SJCRH30 (cell line): ENCODE results near the gene CCDC171. TPM values are rescaled to one million over a fixed set of nuclear protein-coding genes. Genes with fewer than 3 reads are reported as not detected.
"Not testable (repeated sequence)": the region's sequence is repeated elsewhere in the genome, so short reads cannot be mapped to it uniquely, and the experiment has no call there.

Experiments
- DNase-seq, 2 experiments: peaks; one replicate each; pipeline ENCODE4 v3.0.0-alpha.2; 2015 to 2020
- H3K27ac ChIP-seq: fragments of 250-450 bp; sonication (Bioruptor Pico); 2 replicates; pipeline ENCODE4 v1.5.1; 2020; ENCODE audit warnings: mild to moderate bottlenecking, moderate library complexity
- H3K27me3 ChIP-seq: fragments of 250-450 bp; sonication (Bioruptor Pico); 2 replicates; pipeline ENCODE4 v1.5.1; 2020; ENCODE audit warnings: mild to moderate bottlenecking, moderate library complexity
- H3K36me3 ChIP-seq: fragments of 250-450 bp; sonication (Bioruptor Pico); 2 replicates; pipeline ENCODE4 v1.5.1; 2020; ENCODE audit warnings: mild to moderate bottlenecking, moderate library complexity
- H3K4me1 ChIP-seq: fragments of 250-450 bp; sonication (Bioruptor Pico); 2 replicates; pipeline ENCODE4 v1.5.1; 2020; ENCODE audit warnings: mild to moderate bottlenecking, moderate library complexity
- H3K4me3 ChIP-seq: fragments of 250-450 bp; sonication (Bioruptor Pico); 2 replicates; pipeline ENCODE4 v1.5.1; 2020; ENCODE audit warnings: mild to moderate bottlenecking, moderate library complexity
- H3K9me3 ChIP-seq: fragments of 250-450 bp; sonication (Bioruptor Pico); replicated peaks from 2 replicates; pipeline ENCODE4 v1.5.1; 2020; ENCODE audit warnings: mild to moderate bottlenecking, moderate library complexity
- total RNA-seq: library from RNA; depleted of rRNA; stranded (reverse); fragments of >200 nt; shearing (Covaris generic); gene quantifications from 2 replicates; pipeline ENCODE4 v1.2.3, GENCODE V29; 2014

The CCDC171 gene
- total RNA-seq, 1 experiment from 2014 or later: 2.4 TPM

- not testable (repeated sequence) for H3K4me3 ChIP-seq, H3K27ac ChIP-seq, H3K4me1 ChIP-seq, DNase-seq, H3K27me3 ChIP-seq, H3K9me3 ChIP-seq, H3K36me3 ChIP-seq
These were observed 48.0 kb downstream of the CCDC171 start for GRCh38 chr9:15600666-15601330.

GRCh38 chr9:15606643-15607472, 54.0 kb downstream of the CCDC171 start:
- Histone ChIP-seq H3K4me3 (no peak overlapping the region), H3K27ac (no peak overlapping the region), H3K4me1 (peaks cover 7% of the 10 kb centered on the region), H3K9me3 (no peaks in the 10 kb centered on the region), H3K36me3 (no peaks in the 10 kb centered on the region), H3K27me3 (no peaks in the 10 kb centered on the region)
- peak in 1 of 2 experiments; percentile 67 for DNase-seq

- H3K27me3 ChIP-seq: no peaks in the 10 kb centered on the region
- no peak overlapping the region for H3K4me3 ChIP-seq
- H3K9me3 ChIP-seq: no peaks in the 10 kb centered on the region
- H3K27ac ChIP-seq: no peak overlapping the region
- no peaks in the 10 kb centered on the region for H3K4me1 ChIP-seq
- no peak for DNase-seq
- H3K36me3 ChIP-seq: no peaks in the 10 kb centered on the region
These were observed 60.1 kb downstream of the CCDC171 start for GRCh38 chr9:15612962-15613361.

- no peak overlapping the region for H3K27ac ChIP-seq
- H3K4me1 ChIP-seq: no peaks in the 10 kb centered on the region
- no peaks in the 10 kb centered on the region for H3K27me3 ChIP-seq
- DNase-seq: no peak
- no peaks in the 10 kb centered on the region for H3K9me3 ChIP-seq
- no peak overlapping the region for H3K4me3 ChIP-seq
- H3K36me3 ChIP-seq: no peaks in the 10 kb centered on the region
These were observed 64.9 kb downstream of the CCDC171 start for GRCh38 chr9:15617782-15618181.

DNA sequence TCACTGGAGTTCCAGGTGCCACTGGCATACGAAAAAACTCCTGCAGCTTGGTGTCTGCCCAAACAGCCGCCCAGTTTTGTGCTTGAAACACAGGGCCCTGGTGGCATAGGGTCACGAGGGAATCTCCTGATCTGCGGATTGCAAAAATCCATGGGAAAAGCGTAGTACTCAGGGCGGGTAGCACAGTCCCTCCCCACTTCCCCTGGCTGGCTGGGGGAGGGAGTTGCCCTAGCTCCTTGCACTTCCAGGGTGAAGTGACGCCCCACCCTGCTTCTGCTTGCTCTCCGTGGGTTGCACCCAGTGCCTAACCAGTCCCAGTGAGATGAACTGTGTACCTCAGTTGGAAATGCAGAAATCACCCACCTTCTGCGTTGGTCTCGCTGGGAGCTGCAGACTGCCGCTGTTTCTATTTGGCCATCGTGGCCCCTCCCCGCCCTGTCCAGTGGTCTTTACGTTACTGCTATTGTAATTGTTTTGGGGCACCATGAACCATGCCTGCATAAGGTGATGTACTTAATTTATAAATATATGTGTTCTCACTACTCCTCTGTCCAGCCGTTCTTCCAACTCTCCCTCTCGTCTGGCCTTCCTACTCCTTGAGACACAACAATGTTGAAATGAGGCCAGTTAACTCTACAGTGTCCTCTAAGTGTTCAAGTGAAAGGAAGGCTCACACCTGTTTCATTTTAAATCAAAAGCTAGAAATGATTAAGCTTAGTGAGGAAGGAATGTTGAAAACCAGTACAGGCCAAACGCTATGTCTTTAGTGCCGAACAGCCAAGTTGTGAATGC, 65.9 kb downstream of the CCDC171 start:
- Histone ChIP-seq H3K4me3 (no peak overlapping the region), H3K9me3 (no peaks in the 10 kb centered on the region), H3K27ac (no peak overlapping the region), H3K4me1 (no peaks in the 10 kb centered on the region), H3K36me3 (no peaks in the 10 kb centered on the region), H3K27me3 (no peaks in the 10 kb centered on the region)
- DNase-seq: no peak

DNA sequence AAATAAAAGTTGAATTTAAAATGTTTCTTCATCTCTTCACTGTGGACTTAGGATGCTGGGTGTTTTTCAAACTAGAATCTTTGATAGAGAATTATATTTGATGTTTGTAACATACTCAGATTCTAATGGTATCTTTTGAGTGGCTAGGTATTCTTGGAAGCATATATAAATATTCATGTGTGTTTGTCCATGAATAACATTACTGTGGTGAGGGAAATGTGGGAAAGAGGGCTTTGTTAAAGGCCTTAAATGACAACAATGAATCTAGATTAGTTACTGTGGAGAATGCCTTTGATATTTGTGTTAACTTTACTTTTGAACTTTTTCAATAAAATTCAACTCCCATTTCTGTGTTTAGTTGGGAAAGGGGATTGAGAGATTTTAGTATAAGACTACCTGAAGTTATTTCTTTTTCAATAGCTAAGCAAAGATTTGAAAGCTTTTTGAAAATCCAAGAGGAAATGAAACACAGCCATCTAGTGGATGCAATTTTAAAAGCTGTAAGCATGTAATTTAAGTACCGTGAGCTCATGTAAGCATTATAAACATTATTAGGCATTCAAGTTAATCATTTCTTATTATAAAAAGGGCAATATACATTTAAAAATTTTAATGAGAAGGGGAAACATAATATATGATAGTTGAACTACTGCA, 69.6 kb downstream of the CCDC171 start:
- H3K4me1 ChIP-seq: no peaks in the 10 kb centered on the region
- no peak for DNase-seq
- H3K36me3 ChIP-seq: no peaks in the 10 kb centered on the region

DNA sequence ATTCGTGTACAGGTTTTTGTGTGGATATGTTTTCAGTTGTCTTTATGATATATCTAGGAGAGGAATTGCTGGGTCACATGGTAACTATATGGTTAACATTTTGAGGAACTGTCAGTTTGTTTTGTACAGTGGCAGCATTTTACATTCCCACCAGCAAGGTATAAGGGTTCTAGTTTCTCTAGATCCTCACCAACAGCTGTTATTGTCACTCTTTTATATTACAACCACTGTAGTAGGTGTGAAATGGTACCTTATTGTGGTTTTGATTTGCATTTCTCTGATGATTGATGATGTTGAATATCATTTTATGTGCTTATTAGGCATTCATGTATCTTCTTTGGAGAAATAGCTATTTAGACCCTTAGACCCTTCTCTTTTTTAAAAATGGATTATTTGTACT, 82.9 kb downstream of the CCDC171 start:
- H3K9me3 ChIP-seq: no peaks in the 10 kb centered on the region
- H3K27ac ChIP-seq: no peak overlapping the region
- peak in 1 of 2 experiments; percentile 24 for DNase-seq
- H3K4me1 ChIP-seq: no peaks in the 10 kb centered on the region
- H3K4me3 ChIP-seq: no peak overlapping the region
- H3K27me3 ChIP-seq: no peaks in the 10 kb centered on the region
- no peaks in the 10 kb centered on the region for H3K36me3 ChIP-seq

More for the DNA sequence above, 69.6 kb downstream of the CCDC171 start:
- no peaks in the 10 kb centered on the region for H3K27me3 ChIP-seq
- H3K27ac ChIP-seq: no peak overlapping the region
- no peaks in the 10 kb centered on the region for H3K9me3 ChIP-seq
- no peak overlapping the region for H3K4me3 ChIP-seq

DNA sequence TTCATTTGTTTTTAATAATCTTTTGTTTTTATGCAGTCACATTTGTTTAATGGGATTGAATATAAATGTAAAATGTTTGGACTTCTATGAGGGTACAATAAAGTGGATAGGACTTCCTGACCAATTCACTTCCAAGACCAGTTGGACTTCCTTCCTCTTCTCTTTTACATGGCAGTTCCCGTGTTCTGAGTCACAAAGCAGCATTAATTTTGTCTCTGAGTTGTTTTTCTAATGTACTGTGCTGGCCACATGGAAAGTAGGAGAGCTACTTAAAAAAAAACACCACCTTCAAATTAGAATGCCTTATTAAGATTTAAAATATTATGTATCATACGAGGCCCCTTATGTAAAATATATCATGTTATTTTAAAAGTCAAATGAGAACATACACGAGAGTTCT, 87.3 kb downstream of the CCDC171 start:
- no peak overlapping the region for H3K27ac ChIP-seq
- H3K27me3 ChIP-seq: no peaks in the 10 kb centered on the region
- H3K36me3 ChIP-seq: no peaks in the 10 kb centered on the region
- H3K4me1 ChIP-seq: no peaks in the 10 kb centered on the region
- DNase-seq: no peak
- H3K4me3 ChIP-seq: no peak overlapping the region
- no peaks in the 10 kb centered on the region; the same call in 1 of the 2 replicates for H3K9me3 ChIP-seq

DNA sequence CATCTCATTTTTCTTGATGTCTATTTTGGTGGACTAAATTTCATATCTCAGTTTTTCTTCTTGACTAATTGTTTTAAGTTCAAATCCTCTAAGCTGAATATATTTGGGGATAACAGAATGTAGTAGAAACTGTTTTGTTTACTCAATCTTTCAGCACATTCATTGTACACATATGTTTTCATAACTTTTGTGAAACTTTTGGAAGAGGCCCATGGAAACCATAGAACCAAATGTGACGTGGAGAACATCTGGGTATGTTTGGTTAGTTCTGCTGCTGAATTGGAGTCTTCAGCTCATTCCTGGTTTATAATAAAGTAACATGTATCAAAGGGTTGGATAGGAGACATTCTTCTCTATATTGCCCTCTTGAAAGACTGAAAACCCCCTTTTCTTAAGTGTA, 88.4 kb downstream of the CCDC171 start:
- H3K27ac ChIP-seq: no peak overlapping the region
- H3K9me3 ChIP-seq: no peaks in the 10 kb centered on the region; the same call in 1 of the 2 replicates
- no peak for DNase-seq
- no peaks in the 10 kb centered on the region for H3K4me1 ChIP-seq
- H3K36me3 ChIP-seq: no peaks in the 10 kb centered on the region
- H3K4me3 ChIP-seq: no peak overlapping the region
- H3K27me3 ChIP-seq: no peaks in the 10 kb centered on the region

- Histone ChIP-seq H3K36me3 (no peaks in the 10 kb centered on the region), H3K4me3 (no peak overlapping the region), H3K27ac (no peak overlapping the region), H3K9me3 (no peaks in the 10 kb centered on the region; the same call in 1 of the 2 replicates), H3K4me1 (no peaks in the 10 kb centered on the region), H3K27me3 (no peaks in the 10 kb centered on the region)
- peak in 1 of 2 experiments; percentile 65 for DNase-seq
These were observed 89.6 kb downstream of the CCDC171 start for GRCh38 chr9:15642369-15642962.

- H3K27ac ChIP-seq: no peak overlapping the region
- no peak overlapping the region for H3K4me3 ChIP-seq
- DNase-seq: no peak
- H3K27me3 ChIP-seq: no peaks in the 10 kb centered on the region
- H3K36me3 ChIP-seq: no peaks in the 10 kb centered on the region
- H3K9me3 ChIP-seq: peaks cover 9% of the 10 kb centered on the region; the same call in 1 of the 2 replicates
- H3K4me1 ChIP-seq: no peaks in the 10 kb centered on the region
These were observed 117.4 kb downstream of the CCDC171 start for GRCh38 chr9:15670246-15670645.

DNA sequence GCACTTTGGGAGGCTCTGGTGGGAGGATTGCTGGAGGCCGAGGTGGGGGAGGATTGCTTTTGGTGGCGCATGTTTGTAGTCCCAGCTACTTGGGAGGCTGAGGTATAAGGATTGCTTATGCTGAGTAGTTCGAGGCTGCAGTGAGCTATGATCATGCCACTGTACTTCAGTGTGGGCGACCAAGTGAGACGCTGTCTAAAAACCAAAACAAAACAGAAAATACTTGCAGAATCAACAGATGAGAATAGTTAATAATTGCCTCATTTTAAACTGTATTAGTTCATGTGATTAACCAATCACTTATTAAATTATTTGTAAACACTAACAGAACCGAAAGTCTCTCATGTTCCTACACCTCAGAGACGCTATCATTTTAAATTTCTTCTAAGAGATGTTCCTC, 118.1 kb downstream of the CCDC171 start:
- Histone ChIP-seq H3K4me1 (no peaks in the 10 kb centered on the region), H3K9me3 (peaks cover 9% of the 10 kb centered on the region; the same call in 1 of the 2 replicates), H3K36me3 (no peaks in the 10 kb centered on the region), H3K27me3 (no peaks in the 10 kb centered on the region), H3K4me3 (no peak overlapping the region), H3K27ac (no peak overlapping the region)
- DNase-seq: no peak

GRCh38 chr9:15693701-15694100, 140.9 kb downstream of the CCDC171 start:
- Histone ChIP-seq H3K9me3 (peaks cover 3% of the 10 kb centered on the region; the same call in 1 of the 2 replicates), H3K4me3 (no peak overlapping the region), H3K27me3 (no peaks in the 10 kb centered on the region), H3K36me3 (no peaks in the 10 kb centered on the region), H3K4me1 (no peaks in the 10 kb centered on the region), H3K27ac (no peak overlapping the region; the same call in 1 of the 2 replicates)
- DNase-seq: no peak

GRCh38 chr9:15696979-15697378, 144.1 kb downstream of the CCDC171 start:
- H3K36me3 ChIP-seq: no peaks in the 10 kb centered on the region
- no peak overlapping the region for H3K4me3 ChIP-seq
- no peaks in the 10 kb centered on the region for H3K27me3 ChIP-seq
- no peak overlapping the region for H3K27ac ChIP-seq
- peaks cover 3% of the 10 kb centered on the region; the same call in 1 of the 2 replicates for H3K9me3 ChIP-seq
- H3K4me1 ChIP-seq: no peaks in the 10 kb centered on the region
- DNase-seq: peak in 1 of 2 experiments; percentile 25
